HepG2 (cell line): ENCODE measurements around the gene TMEM107. TPM values are rescaled to one million over a fixed set of nuclear protein-coding genes. Genes with fewer than 3 reads are reported as not detected.
A peak's percentile ranks its signal among the peaks of the same experiment; 100 is the strongest.

Experiments used
- ATF1 ChIP-seq: IDR thresholded peaks from 2 replicates; pipeline ENCODE4 v1.6.1; 2016; ENCODE audit warnings: mild to moderate bottlenecking, control low read depth
- CCDC6 ChIP-seq: sonication (generic); formaldehyde crosslinking; IDR thresholded peaks from 2 replicates; pipeline ENCODE4 v1.8.1; 2022; ENCODE audit warnings: mild to moderate bottlenecking, missing genetic modification reagents, moderate library complexity
- EHMT2 ChIP-seq: fragments of 200-600 bp; sonication (generic); IDR thresholded peaks from 2 replicates; pipeline ENCODE4 v1.7.0; 2017; ENCODE audit warnings: antibody characterized with exemption, low read depth, low read length, borderline replicate concordance
- ESRRA ChIP-seq: sonication (generic); formaldehyde crosslinking; IDR thresholded peaks from 2 replicates; pipeline ENCODE4 v1.5.1; 2020; ENCODE audit warnings: mild to moderate bottlenecking, low read depth, missing genetic modification reagents
- FOXA1 ChIP-seq, 2 experiments: fragments of 450-650 bp in 1 of 2; sonication (generic) in 1 of 2; formaldehyde crosslinking in 1 of 2; IDR thresholded peaks; 2 replicates each; pipeline versions ENCODE4 v1.4.0 to v1.6.1; 2016 to 2020; ENCODE audit warnings: missing genetic modification reagents in 1 of 2
- FOXP1 ChIP-seq, 2 experiments: fragments of 450-650 bp in 1 of 2; IDR thresholded peaks; 2 replicates each; pipeline ENCODE4 v1.6.1; 2017 to 2018; ENCODE audit warnings: antibody characterized with exemption in 1 of 2
- GLMP ChIP-seq: sonication (generic); formaldehyde crosslinking; IDR thresholded peaks from 2 replicates; pipeline ENCODE4 v1.9.0; 2021; ENCODE audit warnings: missing genetic modification reagents, mild to moderate bottlenecking, borderline replicate concordance
- HOXA5 ChIP-seq: sonication (generic); formaldehyde crosslinking; IDR thresholded peaks from 2 replicates; pipeline ENCODE4 v1.4.0; 2020; ENCODE audit warnings: missing genetic modification reagents
- MAZ ChIP-seq, 2 experiments: sonication (generic) in 1 of 2; formaldehyde crosslinking in 1 of 2; IDR thresholded peaks; 2 replicates each; pipeline versions ENCODE4 v1.5.0 to v1.6.1; 2012 to 2020; ENCODE audit warnings: low read depth in 2 of 2, mild to moderate bottlenecking in 2 of 2, borderline replicate concordance in 1 of 2, improper control_type of control experiment in 1 of 2, low read length in 1 of 2, missing genetic modification reagents in 1 of 2, moderate library complexity in 1 of 2
- NCOA2 ChIP-seq: sonication (generic); formaldehyde crosslinking; IDR thresholded peaks from 2 replicates; pipeline ENCODE4 v1.8.0; 2022; ENCODE audit warnings: inconsistent platforms
- RFX1 ChIP-seq: fragments of 450-650 bp; IDR thresholded peaks from 2 replicates; pipeline ENCODE4 v1.6.1; 2017
- RXRA ChIP-seq: sonication (generic); formaldehyde crosslinking; IDR thresholded peaks from 2 replicates; pipeline ENCODE4 v1.5.1; 2020; ENCODE audit warnings: missing genetic modification reagents
- SATB2 ChIP-seq: sonication (generic); formaldehyde crosslinking; IDR thresholded peaks from 2 replicates; pipeline ENCODE4 v1.5.0; 2020; ENCODE audit warnings: missing genetic modification reagents
- SMARCE1 ChIP-seq: fragments of 450-650 bp; IDR thresholded peaks from 2 replicates; pipeline ENCODE4 v1.6.1; 2017; ENCODE audit warnings: borderline replicate concordance
- ZBTB1 ChIP-seq: sonication (generic); formaldehyde crosslinking; IDR thresholded peaks from 2 replicates; pipeline ENCODE4 v1.4.0; 2020; ENCODE audit warnings: missing genetic modification reagents, borderline replicate concordance
- ZKSCAN8 ChIP-seq: IDR thresholded peaks from 2 replicates; pipeline ENCODE4 v1.6.1; 2016; ENCODE audit warnings: borderline replicate concordance, missing genetic modification reagents, missing compliant biosample characterization
- ZNF234 ChIP-seq: sonication (generic); formaldehyde crosslinking; conservative IDR thresholded peaks from 2 replicates; pipeline ENCODE4 v1.5.1; 2020; ENCODE audit warnings: mild to moderate bottlenecking, missing genetic modification reagents
- ZNF292 ChIP-seq: sonication (generic); formaldehyde crosslinking; IDR thresholded peaks from 2 replicates; pipeline ENCODE4 v1.8.1; 2022; ENCODE audit warnings: mild to moderate bottlenecking, low read depth, missing genetic modification reagents, borderline replicate concordance
- ZNF720 ChIP-seq: sonication (generic); formaldehyde crosslinking; IDR thresholded peaks from 2 replicates; pipeline ENCODE4 v1.4.0; 2020; ENCODE audit warnings: missing genetic modification reagents
- ZNF879 ChIP-seq: sonication (generic); formaldehyde crosslinking; IDR thresholded peaks from 2 replicates; pipeline ENCODE4 v1.8.1; 2023; ENCODE audit warnings: missing genetic modification reagents
- polyA plus RNA-seq, 8 experiments: library from polyadenylated mRNA; depleted of rRNA in 3 of 8; stranded (reverse) in 7 of 8; unstranded in 1 of 8; fragments of >200 nt; fragmentation: Illumina TruSeq in 4 of 8; extraction: Trizol in 4 of 8; gene quantifications; 2 replicates each; pipeline versions ENCODE4 v1.2.1 to v1.2.3, GENCODE V29; 2011 to 2016; ENCODE audit warnings: low read depth in 4 of 8, missing spikeins in 1 of 8, mixed read lengths in 1 of 8; ENCODE audit not compliant: insufficient read depth in 1 of 8
- total RNA-seq, 5 experiments: library from RNA; depleted of rRNA; stranded (reverse); fragments of >200 nt; fragmentation: Illumina TruSeq; extraction: Trizol; gene quantifications; 2 replicates each; pipeline ENCODE4 v1.2.3, GENCODE V29; 2016; ENCODE audit warnings: low read depth in 1 of 5
- TF ChIP-seq, protein P1 (sequence below): sonication (generic); formaldehyde crosslinking; IDR thresholded peaks from 2 replicates; pipeline ENCODE4 v1.4.0; 2020; ENCODE audit warnings: missing genetic modification reagents
- TF ChIP-seq, protein P2 (sequence below): sonication (generic); formaldehyde crosslinking; IDR thresholded peaks from 2 replicates; pipeline ENCODE4 v1.5.1; 2020; ENCODE audit warnings: mild to moderate bottlenecking, missing genetic modification reagents, borderline replicate concordance
- TF ChIP-seq, protein P3 (sequence below): sonication (generic); formaldehyde crosslinking; IDR thresholded peaks from 2 replicates; pipeline ENCODE4 v1.5.1; 2020; ENCODE audit warnings: mild to moderate bottlenecking, moderate library complexity, missing genetic modification reagents
- TF ChIP-seq, protein P4 (sequence below): sonication (generic); formaldehyde crosslinking; IDR thresholded peaks from 2 replicates; pipeline ENCODE4 v1.5.0; 2020; ENCODE audit warnings: missing genetic modification reagents

TMEM107 gene
- total and polyA plus RNA-seq, 2 of the 13 experiments (the other 11 are each of a cell fraction or from before 2014, with no cell fraction given) = 7.2 to 15.3 TPM

- TF ChIP-seq RFX1 = no peak; the same call in 1 of the 2 replicates
- TF ChIP-seq, protein P1, sequence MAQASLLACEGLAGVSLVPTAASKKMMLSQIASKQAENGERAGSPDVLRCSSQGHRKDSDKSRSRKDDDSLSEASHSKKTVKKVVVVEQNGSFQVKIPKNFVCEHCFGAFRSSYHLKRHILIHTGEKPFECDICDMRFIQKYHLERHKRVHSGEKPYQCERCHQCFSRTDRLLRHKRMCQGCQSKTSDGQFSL = no peak
- TF ChIP-seq, protein P2, sequence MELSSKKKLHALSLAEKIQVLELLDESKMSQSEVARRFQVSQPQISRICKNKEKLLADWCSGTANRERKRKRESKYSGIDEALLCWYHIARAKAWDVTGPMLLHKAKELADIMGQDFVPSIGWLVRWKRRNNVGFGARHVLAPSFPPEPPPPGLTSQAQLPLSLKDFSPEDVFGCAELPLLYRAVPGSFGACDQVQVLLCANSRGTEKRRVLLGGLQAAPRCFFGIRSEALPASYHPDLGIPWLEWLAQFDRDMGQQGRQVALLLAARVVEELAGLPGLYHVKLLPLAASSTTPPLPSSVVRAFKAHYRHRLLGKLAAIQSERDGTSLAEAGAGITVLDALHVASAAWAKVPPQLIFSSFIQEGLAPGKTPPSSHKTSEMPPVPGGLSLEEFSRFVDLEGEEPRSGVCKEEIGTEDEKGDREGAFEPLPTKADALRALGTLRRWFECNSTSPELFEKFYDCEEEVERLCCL = no peak
- no peak for TF ChIP-seq ZNF234 (CRISPR knock-in tag)
- no peak for TF ChIP-seq ZBTB1 (CRISPR knock-in tag)
- TF ChIP-seq ZNF720 (CRISPR knock-in tag) = no peak
- TF ChIP-seq SATB2 = no peak
- TF ChIP-seq EHMT2 = no peak
- TF ChIP-seq FOXP1 (IDR thresholded peaks at IDR 0.05) = no peak
- TF ChIP-seq FOXP1 (CRISPR knock-in tag; IDR thresholded peaks at IDR 0.05) = no peak
- TF ChIP-seq ZNF879 = no peak
- no peak for TF ChIP-seq HOXA5
- 0 out of 2 replicates have a peak, but pooled peaks have one; percentile 6 for TF ChIP-seq RXRA (CRISPR knock-in tag)
- no peak for TF ChIP-seq SMARCE1
- peak; percentile 80; the same call in 1 of the 2 replicates for TF ChIP-seq MAZ (IDR thresholded peaks at IDR 0.05; ENCODE audit: borderline replicate concordance, low read depth, low read length)
- TF ChIP-seq MAZ (CRISPR knock-in tag; IDR thresholded peaks at IDR 0.05; ENCODE audit: low read depth) = peak; percentile 28; the same call in 1 of the 2 replicates
- no peak for TF ChIP-seq NCOA2 (CRISPR knock-in tag)
- no peak for TF ChIP-seq ZNF292 (CRISPR knock-in tag)
- no peak for TF ChIP-seq ESRRA
- no peak for TF ChIP-seq ZKSCAN8 (CRISPR knock-in tag)
- TF ChIP-seq, protein P3, sequence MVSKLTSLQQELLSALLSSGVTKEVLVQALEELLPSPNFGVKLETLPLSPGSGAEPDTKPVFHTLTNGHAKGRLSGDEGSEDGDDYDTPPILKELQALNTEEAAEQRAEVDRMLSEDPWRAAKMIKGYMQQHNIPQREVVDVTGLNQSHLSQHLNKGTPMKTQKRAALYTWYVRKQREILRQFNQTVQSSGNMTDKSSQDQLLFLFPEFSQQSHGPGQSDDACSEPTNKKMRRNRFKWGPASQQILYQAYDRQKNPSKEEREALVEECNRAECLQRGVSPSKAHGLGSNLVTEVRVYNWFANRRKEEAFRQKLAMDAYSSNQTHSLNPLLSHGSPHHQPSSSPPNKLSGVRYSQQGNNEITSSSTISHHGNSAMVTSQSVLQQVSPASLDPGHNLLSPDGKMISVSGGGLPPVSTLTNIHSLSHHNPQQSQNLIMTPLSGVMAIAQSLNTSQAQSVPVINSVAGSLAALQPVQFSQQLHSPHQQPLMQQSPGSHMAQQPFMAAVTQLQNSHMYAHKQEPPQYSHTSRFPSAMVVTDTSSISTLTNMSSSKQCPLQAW (CRISPR knock-in tag) = no peak; the same call in 1 of the 2 replicates
- TF ChIP-seq, protein P4, sequence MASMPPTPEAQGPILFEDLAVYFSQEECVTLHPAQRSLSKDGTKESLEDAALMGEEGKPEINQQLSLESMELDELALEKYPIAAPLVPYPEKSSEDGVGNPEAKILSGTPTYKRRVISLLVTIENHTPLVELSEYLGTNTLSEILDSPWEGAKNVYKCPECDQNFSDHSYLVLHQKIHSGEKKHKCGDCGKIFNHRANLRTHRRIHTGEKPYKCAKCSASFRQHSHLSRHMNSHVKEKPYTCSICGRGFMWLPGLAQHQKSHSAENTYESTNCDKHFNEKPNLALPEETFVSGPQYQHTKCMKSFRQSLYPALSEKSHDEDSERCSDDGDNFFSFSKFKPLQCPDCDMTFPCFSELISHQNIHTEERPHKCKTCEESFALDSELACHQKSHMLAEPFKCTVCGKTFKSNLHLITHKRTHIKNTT (CRISPR knock-in tag) = no peak
- no peak for TF ChIP-seq GLMP (CRISPR knock-in tag)
- no peak for TF ChIP-seq FOXA1 (IDR thresholded peaks at IDR 0.05)
- TF ChIP-seq FOXA1 (CRISPR knock-in tag; IDR thresholded peaks at IDR 0.05) = 0 out of 2 replicates have a peak, but pooled peaks have one; percentile 16
- peak; percentile 74 for TF ChIP-seq ATF1 (CRISPR knock-in tag)
- TF ChIP-seq CCDC6 (CRISPR knock-in tag) = no peak
These were observed 22.1 kb downstream of the TMEM107 start (continued) for GRCh38 chr17:8153957-8154607.
